Measurements from ENCODE around the gene NHSL1.

NHSL1 gene

GRCh38 chr6:138522611-138523010, 23.3 kb upstream of the NHSL1 start:
- no peak for DNase-seq

- DNase-seq = no peak
Observed at GRCh38 chr6:138521790-138522189, 22.5 kb upstream of the NHSL1 start.

GRCh38 chr6:138520463-138520862, 21.2 kb upstream of the NHSL1 start:
- peak; percentile 36 for DNase-seq

- DNase-seq = no peak
Observed at GRCh38 chr6:138518054-138518453, 18.8 kb upstream of the NHSL1 start.

- peak; percentile 41 for DNase-seq
Observed at GRCh38 chr6:138517635-138518034, 18.3 kb upstream of the NHSL1 start.

GRCh38 chr6:138515657-138516248, 16.5 kb upstream of the NHSL1 start:
- DNase-seq = no peak

- DNase-seq = no peak
Observed at GRCh38 chr6:138514860-138515540, 15.7 kb upstream of the NHSL1 start.

GRCh38 chr6:138512609-138513008, 13.3 kb upstream of the NHSL1 start:
- DNase-seq = no peak

- DNase-seq = no peak
Observed at GRCh38 chr6:138510093-138510492, 10.8 kb upstream of the NHSL1 start.

GRCh38 chr6:138509371-138509770, 10.1 kb upstream of the NHSL1 start:
- peak; percentile 45 for DNase-seq

- DNase-seq = no peak
Observed at GRCh38 chr6:138508676-138508988, 9.3 kb upstream of the NHSL1 start.

- no peak for DNase-seq
Observed at GRCh38 chr6:138507977-138508675, 8.8 kb upstream of the NHSL1 start.

- DNase-seq = no peak
Observed at GRCh38 chr6:138504764-138505689, 5.7 kb upstream of the NHSL1 start.

GRCh38 chr6:138503881-138504680, 4.8 kb upstream of the NHSL1 start:
- no peak for DNase-seq

- DNase-seq = no peak
Observed at GRCh38 chr6:138502546-138502945, 3.3 kb upstream of the NHSL1 start.

GRCh38 chr6:138500867-138501446, 1.7 kb upstream of the NHSL1 start:
- DNase-seq = no peak

- no peak for DNase-seq
Observed at GRCh38 chr6:138500045-138500665, 861 bp upstream of the NHSL1 start.

GRCh38 chr6:138498629-138499302, 528 bp downstream of the NHSL1 start:
- no peak for DNase-seq

GRCh38 chr6:138497286-138497685, 2.0 kb downstream of the NHSL1 start:
- DNase-seq = no peak

- DNase-seq = no peak
Observed at GRCh38 chr6:138494312-138494711, 5.0 kb downstream of the NHSL1 start.

GRCh38 chr6:138493413-138493812, 5.9 kb downstream of the NHSL1 start:
- DNase-seq = peak; percentile 62

All from fibroblast of skin of scalp (primary cell).